Measurements from ENCODE around the gene ATCAY.
"Not testable (repeated sequence)": the region's sequence is repeated elsewhere in the genome, so short reads cannot be mapped to it uniquely, and the experiment has no call there.

The ATCAY gene

GRCh38 chr19:3902317-3902973 is 22.0 kb downstream of the ATCAY start:
- no peak for DNase-seq (ENCODE audit: low spot score)

DNA sequence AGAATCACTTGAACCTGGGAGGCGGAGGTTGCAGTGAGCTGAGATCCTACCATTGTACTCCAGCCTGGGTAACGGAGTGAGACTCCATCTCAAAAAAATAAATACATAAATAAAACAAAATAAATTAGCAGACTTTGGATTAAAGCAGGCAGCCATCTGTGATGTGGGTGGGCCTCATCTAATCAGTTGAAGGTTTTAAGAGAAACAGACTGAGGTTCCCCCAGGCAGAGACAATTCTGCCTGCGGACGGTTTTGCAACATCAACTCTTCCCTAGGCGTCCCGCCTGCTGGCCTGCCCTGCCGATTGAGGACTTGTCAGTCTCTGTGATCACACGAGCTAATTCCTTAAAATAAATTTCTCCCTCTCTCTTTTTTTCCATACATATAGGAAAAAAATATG is 23.7 kb downstream of the ATCAY start:
- DNase-seq (ENCODE audit: low spot score), result no peak

DNA sequence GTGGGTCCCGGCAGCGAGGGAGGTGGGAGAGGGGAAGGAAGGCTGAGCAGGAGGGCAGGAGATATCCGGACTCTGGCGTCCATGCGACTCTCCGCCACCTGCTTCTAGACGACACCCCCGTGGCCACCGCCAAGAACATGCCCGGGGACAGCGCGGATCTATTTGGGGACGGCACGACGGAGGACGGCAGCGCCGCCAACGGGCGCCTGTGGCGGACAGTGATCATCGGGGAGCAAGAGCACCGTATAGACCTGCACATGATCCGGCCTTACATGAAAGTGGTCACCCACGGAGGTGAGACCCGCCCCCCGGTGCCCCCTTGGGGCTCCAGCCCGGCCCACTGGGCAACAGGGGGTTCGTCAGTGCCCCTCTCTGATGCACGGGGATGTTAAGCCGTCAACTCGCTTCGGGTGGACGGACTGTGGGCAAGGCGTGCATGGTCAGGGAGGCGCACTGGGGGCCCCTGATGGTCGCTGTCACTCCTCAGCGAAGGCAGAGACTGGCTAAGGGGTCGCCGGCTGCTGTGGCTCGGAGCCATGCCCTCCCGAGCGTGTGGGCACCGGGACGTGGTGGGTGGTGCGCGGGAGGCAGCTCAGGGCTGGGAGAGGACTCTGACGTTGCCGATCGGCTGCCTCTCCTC is 27.3 kb downstream of the ATCAY start:
- DNase-seq (ENCODE audit: low spot score), result no peak

- DNase-seq (ENCODE audit: low spot score), result no peak
Measured at GRCh38 chr19:3908266-3909054, 28.0 kb downstream of the ATCAY start.

GRCh38 chr19:3910105-3910504 is 29.6 kb downstream of the ATCAY start:
- no peak for DNase-seq (ENCODE audit: low spot score)

DNA sequence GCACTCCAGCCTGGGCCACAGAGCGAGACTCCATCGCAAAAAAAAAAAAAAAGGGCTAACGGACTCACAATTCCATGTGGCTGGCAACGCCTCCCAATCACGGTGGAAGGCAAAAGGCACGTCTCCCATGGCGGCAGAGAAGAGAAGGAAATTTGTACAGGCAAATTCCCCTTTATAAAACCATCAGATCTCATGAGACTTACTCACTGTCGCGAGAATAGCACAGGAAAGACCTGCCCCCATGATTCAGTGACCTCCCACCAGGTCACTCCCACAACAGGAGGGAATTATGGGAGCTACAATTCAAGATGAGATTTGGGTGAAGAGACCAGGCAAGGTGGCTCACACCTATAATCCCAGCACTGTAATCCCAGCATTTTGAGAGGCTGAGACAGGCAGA is 33.7 kb downstream of the ATCAY start:
- DNase-seq (ENCODE audit: low spot score), result no peak

DNA sequence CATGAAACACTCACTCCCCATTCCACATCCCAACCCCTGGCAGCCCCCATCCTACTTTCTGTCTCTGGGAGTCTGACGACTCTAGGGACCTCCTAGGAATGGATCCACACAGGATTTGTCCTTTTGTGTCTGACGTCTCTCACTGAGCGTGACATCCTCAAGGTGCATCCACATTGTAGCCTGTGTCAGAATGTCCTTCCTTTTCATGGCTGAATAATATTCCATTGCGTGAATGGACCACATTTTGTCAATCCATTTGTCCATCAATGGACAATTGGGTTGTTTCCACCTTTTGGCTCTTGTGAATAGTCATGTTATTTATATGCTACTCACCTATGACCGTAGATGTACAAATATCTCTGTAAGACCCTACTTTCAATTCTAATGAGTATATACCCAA is 35.5 kb downstream of the ATCAY start:
- DNase-seq (ENCODE audit: low spot score), result no peak

DNA sequence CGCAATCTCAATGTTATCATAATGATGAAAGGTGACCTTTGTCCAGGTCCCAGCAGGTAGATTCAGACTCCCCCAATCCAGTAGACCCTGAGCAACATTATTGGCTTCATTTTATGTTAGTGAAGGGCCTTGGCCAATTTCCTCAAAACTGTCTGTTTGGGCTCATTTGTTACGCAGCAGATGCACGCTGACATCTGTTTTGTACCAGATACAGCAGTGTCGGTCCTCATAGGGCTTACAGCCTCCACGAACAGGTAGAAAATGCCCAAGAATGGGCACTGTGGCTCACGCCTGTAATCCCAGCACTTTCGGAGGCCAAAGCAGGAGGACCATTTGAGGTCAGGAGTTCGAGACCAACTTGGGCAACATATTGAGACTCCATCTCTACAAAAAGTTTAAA is 39.3 kb downstream of the ATCAY start:
- no peak for DNase-seq (ENCODE audit: low spot score)

GRCh38 chr19:3923096-3923758 is 42.7 kb downstream of the ATCAY start:
- DNase-seq (ENCODE audit: low spot score), result no peak

DNA sequence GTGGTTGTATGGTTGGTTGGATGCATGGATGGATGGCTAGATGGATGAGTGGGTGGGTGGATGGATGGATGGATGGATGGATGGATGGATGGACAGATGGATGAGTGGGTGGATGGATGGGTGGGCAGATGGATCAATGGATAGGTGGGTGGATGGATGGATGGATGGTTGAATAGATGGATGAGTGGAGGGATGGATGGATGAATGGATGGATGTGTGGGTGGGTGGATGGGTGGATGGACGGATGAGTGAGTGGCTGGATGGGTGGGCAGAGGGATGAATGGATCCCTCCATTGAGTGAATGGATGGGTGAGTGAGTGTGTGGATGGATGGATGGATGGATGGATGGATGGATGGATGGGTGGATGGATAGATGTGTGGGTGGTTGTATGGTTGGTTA is 43.4 kb downstream of the ATCAY start:
- DNase-seq (ENCODE audit: low spot score), result no peak

DNA sequence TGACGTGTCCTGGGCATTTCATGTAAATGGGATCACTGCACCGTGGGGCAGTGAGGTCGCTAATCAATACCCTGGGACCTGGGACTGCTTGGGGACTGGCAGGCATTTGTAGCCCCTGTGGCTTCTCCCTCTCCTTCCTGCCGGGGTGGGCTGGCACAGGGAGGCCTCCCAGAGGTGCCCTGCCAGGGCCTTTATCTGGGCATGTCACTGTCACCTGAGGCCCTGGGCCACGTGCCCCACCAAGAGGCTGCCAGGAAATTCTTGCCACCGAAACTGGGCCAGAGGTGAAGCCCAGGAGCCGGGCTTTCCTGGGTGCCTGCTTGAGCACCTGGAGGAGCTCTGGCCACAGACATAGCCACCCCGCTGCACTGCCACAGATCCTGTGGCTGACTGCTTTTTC is 50.6 kb downstream of the ATCAY start:
- DNase-seq (ENCODE audit: low spot score), result no peak

DNA sequence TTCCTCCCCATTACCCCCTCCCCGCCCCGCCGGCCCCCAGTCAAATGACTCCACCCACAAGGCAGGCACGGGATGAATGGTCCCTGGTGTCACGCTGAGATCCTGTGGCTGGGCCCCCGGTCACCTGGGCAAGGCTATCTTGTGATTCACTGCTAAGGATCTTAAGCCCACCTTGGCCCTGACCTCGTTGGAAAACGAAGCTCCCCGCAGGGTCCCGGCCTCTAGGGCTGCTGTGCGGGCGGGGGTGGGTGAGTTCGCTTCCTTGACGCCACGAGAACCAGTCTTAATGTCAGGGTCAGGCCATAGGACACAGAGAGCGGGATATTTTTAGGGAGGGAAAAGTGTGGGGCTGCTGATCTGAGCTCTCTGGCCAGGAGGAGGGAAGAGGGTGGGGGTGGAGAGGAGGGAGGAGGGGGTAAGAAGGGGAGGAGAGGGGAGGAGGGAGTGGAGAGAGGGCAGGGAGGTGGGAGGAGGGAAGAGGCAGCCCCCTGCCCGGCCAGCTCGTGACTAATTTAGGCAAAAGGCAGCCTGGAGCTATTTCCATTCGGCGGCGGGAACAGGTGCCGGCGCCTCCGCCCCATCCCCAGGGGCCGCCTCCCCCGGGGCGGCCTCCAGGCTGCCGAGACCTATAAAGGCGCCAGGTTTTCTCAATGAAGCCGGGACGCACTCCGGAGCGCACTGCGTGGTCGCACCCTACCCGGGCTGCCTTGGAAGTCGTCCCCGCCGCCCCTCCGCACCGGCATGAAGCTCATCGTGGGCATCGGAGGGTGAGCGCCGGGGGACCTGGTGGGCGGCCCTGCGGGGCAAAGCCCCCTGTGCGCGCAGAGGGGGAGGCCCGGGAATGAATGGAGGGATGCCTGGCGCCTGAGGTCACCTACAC is 52.7 kb downstream of the ATCAY start, which contains the start of gene NMRK2:
Gene NMRK2 (plus strand): TSS at position 139 of the 880 bp plus-strand sequence. CDS start 603 bp downstream, at position 742.
- DNase-seq (ENCODE audit: low spot score), result no peak

GRCh38 chr19:3936506-3937442 is 56.3 kb downstream of the ATCAY start:
- no peak for DNase-seq (ENCODE audit: low spot score)

DNA sequence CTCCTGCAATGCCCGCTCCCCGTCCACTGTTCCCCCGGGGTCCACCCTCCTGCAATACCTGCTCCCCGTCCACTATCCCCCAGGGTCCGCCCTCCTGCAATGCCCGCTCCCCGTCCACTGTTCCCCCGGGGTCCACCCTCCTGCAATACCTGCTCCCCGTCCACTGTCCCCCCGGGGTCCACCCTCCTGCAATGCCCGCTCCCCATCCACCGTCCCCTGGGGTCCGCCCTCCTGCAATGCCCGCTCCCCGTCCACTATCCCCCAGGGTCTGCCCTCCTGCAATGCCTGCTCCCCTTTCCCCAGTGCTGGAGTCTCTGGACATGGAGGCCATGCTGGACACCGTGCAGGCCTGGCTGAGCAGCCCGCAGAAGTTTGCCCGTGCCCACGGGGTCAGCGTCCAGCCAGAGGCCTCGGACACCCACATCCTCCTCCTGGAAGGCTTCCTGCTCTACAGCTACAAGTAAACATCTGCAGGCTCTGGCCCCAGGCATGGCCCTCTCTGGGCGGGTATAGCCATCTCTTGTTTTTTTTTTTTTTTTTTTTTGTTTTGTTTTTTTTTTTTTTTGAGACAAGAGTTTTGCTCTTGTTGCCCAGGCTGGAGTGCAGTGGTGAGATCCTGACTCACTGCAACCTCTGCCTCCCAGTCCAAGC is 57.9 kb downstream of the ATCAY start:
- not testable (repeated sequence) for DNase-seq (ENCODE audit: low spot score)

DNA sequence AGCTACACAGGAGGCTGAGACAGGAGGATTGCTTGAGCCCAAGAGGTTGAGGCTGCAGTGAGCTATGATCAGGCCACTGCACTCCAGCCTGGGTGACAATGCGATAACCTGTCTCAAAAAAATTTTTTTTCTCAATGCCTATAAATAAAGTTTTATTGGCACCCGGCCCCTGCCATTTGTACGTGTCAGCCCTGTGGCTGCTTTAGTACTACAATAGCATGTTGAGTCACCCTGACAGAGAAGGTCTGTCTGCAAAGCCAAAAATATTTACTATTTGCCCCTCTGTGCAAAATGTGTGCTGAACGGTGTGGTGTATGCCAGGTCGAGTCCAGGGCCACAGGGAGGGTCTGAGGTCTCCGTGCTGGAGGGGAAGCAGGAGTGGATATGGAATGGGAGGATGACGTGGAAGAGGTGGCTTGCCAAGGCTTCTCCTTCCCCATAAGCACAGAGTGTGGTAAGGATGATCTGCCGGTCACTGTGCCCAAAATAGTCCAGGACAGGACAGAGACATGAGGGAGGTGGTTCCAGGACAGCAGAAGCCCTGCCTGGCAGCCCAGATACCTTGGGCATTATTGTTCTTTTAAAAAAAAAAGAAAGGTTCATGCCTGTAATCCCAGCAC is 62.4 kb downstream of the ATCAY start:
- no peak for DNase-seq (ENCODE audit: low spot score)

- DNase-seq (ENCODE audit: low spot score), result no peak
Measured at GRCh38 chr19:3944018-3944721, 63.7 kb downstream of the ATCAY start.

DNA sequence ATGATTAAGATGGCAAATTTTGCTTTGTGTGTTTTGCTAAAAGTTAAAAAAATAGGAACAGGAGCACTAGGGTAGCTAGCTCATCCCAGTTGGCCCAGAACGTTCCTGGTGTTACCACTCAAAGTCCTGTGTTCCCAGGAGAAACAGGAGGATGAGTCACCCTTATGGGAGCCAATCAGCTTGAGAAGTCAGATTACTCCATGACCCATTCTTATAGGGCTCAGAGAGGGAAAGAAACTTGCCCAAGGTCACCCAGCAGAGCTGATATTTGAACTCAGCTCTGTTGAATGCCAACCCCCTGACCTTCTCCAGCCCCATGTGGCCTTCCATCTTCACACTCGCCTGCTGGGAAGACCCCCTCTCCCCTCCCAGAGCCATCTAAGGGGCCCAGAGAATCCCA is 65.4 kb downstream of the ATCAY start:
- peak; percentile 64 for DNase-seq (ENCODE audit: low spot score)

GRCh38 chr19:3947316-3947933 is 66.9 kb downstream of the ATCAY start:
- not testable (repeated sequence) for DNase-seq (ENCODE audit: low spot score)

Measured in AG08395 (cell line).